DOHH2 (cell line): ENCODE measurements around the gene KIAA0513.

Source experiments
- H3F3A ChIP-seq: fragments of 200-600 bp; sonication (generic), shearing (Covaris generic); 2 replicates; pipeline ENCODE4 v1.6.0; 2016; ENCODE audit warnings: antibody characterized with exemption, mild to moderate bottlenecking; ENCODE audit not compliant: control insufficient read depth, insufficient read depth
- H3K27ac ChIP-seq: fragments of 200-600 bp; sonication (generic); 2 replicates; pipeline ENCODE4 v1.5.1; 2014; ENCODE audit warnings: low read depth, mild to moderate bottlenecking, low read length, moderate library complexity
- H3K27me3 ChIP-seq: fragments of 200-600 bp; sonication (generic); 2 replicates; pipeline ENCODE4 v1.6.1; 2014; ENCODE audit warnings: mild to moderate bottlenecking, low read length, mixed read lengths; ENCODE audit not compliant: control insufficient read depth
- H3K36me3 ChIP-seq: fragments of 200-600 bp; sonication (generic); 2 replicates; pipeline ENCODE4 v1.6.1; 2014; ENCODE audit warnings: mild to moderate bottlenecking, low read length, moderate library complexity, mixed read lengths; ENCODE audit not compliant: control insufficient read depth
- H3K4me1 ChIP-seq: fragments of 200-600 bp; sonication (generic); 2 replicates; pipeline ENCODE4 v1.6.1; 2014; ENCODE audit warnings: mild to moderate bottlenecking, low read length, mixed read lengths; ENCODE audit not compliant: control insufficient read depth
- H3K4me2 ChIP-seq: fragments of 200-600 bp; sonication (generic); 2 replicates; pipeline ENCODE4 v1.6.0; 2014; ENCODE audit warnings: mild to moderate bottlenecking, low read length, moderate library complexity
- H3K4me3 ChIP-seq: fragments of 200-600 bp; sonication (generic); 2 replicates; pipeline ENCODE4 v1.5.1; 2014; ENCODE audit warnings: mild to moderate bottlenecking, low read length, mixed read lengths
- H3K79me2 ChIP-seq: fragments of 200-600 bp; sonication (generic); 2 replicates; pipeline ENCODE4 v1.6.1; 2014; ENCODE audit warnings: mild to moderate bottlenecking, low read length, mixed read lengths; ENCODE audit not compliant: control insufficient read depth
- H3K9me2 ChIP-seq: fragments of 200-600 bp; sonication (generic); replicated peaks from 2 replicates; pipeline ENCODE4 v1.6.1; 2014; ENCODE audit warnings: mild to moderate bottlenecking, low read length, mixed read lengths; ENCODE audit not compliant: control insufficient read depth
- H3K9me3 ChIP-seq: fragments of 200-600 bp; sonication (generic); 2 replicates; pipeline ENCODE4 v1.6.1; 2014; ENCODE audit warnings: antibody characterized with exemption, low read length, mixed read lengths; ENCODE audit not compliant: control insufficient read depth, insufficient read depth
- H4K20me1 ChIP-seq: fragments of 200-600 bp; sonication (generic); 2 replicates; pipeline ENCODE4 v1.6.0; 2014; ENCODE audit warnings: low read depth, mild to moderate bottlenecking, antibody characterized with exemption, low read length, moderate library complexity; ENCODE audit not compliant: control insufficient read depth, insufficient read depth
- CTCF ChIP-seq: fragments of 200-600 bp; sonication (generic); IDR thresholded peaks from one replicate; pipeline ENCODE4 v1.5.1; 2014; ENCODE audit warnings: antibody characterized with exemption, mild to moderate bottlenecking, low read depth, low read length; ENCODE audit not compliant: poor library complexity, severe bottlenecking
- EZH2phosphoT487 ChIP-seq: fragments of 200-600 bp; sonication (generic); IDR thresholded peaks from 2 replicates; pipeline ENCODE4 v1.6.1; 2017; ENCODE audit warnings: borderline replicate concordance, mild to moderate bottlenecking, antibody characterized with exemption, low read length, moderate library complexity, mixed read lengths

KIAA0513 gene

GRCh38 chr16:85079785-85080570 lies 52.4 kb downstream of the KIAA0513 start:
- H3K4me1 ChIP-seq = peaks cover 15% of the 10 kb centered on the region
- H3K4me3 ChIP-seq = no peak overlapping the region
- H4K20me1 ChIP-seq = no peaks in the 10 kb centered on the region
- H3K4me2 ChIP-seq = no peak overlapping the region
- no peaks in the 10 kb centered on the region for H3K79me2 ChIP-seq
- no peaks in the 10 kb centered on the region for H3F3A ChIP-seq
- TF ChIP-seq CTCF (no peak), EZH2phosphoT487 (no peak)
- peaks cover 19% of the 10 kb centered on the region for H3K27me3 ChIP-seq
- no peaks in the 10 kb centered on the region for H3K9me2 ChIP-seq
- no peaks in the 10 kb centered on the region for H3K9me3 ChIP-seq
- no peaks in the 10 kb centered on the region for H3K36me3 ChIP-seq
- no peak overlapping the region for H3K27ac ChIP-seq

GRCh38 chr16:85081038-85081437 lies 53.4 kb downstream of the KIAA0513 start:
- Histone ChIP-seq H3K9me2 (no peaks in the 10 kb centered on the region), H3F3A (no peaks in the 10 kb centered on the region), H3K79me2 (no peaks in the 10 kb centered on the region), H3K4me1 (peaks cover 15% of the 10 kb centered on the region), H4K20me1 (no peaks in the 10 kb centered on the region), H3K27ac (no peak overlapping the region), H3K27me3 (peaks cover 19% of the 10 kb centered on the region), H3K36me3 (no peaks in the 10 kb centered on the region), H3K4me3 (no peak overlapping the region), H3K4me2 (no peak overlapping the region), H3K9me3 (no peaks in the 10 kb centered on the region)
- TF ChIP-seq CTCF = no peak
- no peak for TF ChIP-seq EZH2phosphoT487

- H4K20me1 ChIP-seq = no peaks in the 10 kb centered on the region
- H3K79me2 ChIP-seq = no peaks in the 10 kb centered on the region
- no peaks in the 10 kb centered on the region for H3K36me3 ChIP-seq
- H3K4me1 ChIP-seq = peaks cover 15% of the 10 kb centered on the region
- no peak for TF ChIP-seq EZH2phosphoT487
- no peak for TF ChIP-seq CTCF
- H3K27ac ChIP-seq = no peak overlapping the region
- H3K4me3 ChIP-seq = no peak overlapping the region
- H3F3A ChIP-seq = no peaks in the 10 kb centered on the region
- H3K4me2 ChIP-seq = no peak overlapping the region
- H3K27me3 ChIP-seq = peaks cover 19% of the 10 kb centered on the region
- no peaks in the 10 kb centered on the region for H3K9me2 ChIP-seq
- no peaks in the 10 kb centered on the region for H3K9me3 ChIP-seq
Observed at GRCh38 chr16:85081765-85082164, 54.2 kb downstream of the KIAA0513 start.
